ENCODE data around the gene ANKRD18B.
"Not testable (repeated sequence)": the region's sequence is repeated elsewhere in the genome, so short reads cannot be mapped to it uniquely, and the experiment has no call there.

Gene ANKRD18B

DNA sequence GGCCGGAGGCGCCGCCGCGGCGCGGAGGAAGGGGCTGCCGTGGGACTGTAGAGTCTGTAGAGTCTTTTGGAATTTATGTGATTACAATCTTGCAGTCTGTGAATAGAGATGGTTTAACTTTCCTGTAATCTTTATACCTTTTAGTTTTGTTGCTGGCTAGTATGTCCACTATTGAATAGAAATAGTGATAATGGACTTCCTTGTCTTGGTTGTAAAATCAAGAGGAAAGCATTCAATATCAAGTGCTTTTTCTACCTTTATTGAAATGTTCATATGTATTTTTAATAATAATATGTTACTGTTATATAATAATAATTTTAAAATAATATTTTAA, 12.9 kb upstream of the ANKRD18B start:
- 0 out of 2 replicates have a peak, but pooled peaks have one; percentile 2 for TF ChIP-seq CSDC2 (CRISPR knock-in tag; IDR thresholded peaks at IDR 0.05)
- ATAC-seq: not testable (repeated sequence)

DNA sequence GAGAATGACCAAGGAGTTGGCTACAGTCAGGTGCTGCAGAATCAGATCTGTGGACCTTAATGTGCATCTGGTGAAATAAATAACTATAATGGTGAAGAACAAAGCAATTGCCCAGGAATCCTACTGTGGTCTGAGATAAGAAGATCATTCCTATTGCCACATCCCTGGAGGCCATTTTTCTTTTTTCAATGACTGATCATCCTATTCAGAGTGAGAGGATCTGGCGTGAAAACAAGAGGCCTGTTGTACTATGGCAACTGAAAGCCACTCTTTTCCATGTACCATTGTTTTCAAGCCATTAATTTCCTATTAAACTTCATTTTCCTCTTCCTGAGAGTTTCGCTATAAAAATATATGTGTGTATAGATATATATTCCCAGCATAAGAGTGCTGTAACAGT, 11.5 kb upstream of the ANKRD18B start:
- ATAC-seq: not testable (repeated sequence)

DNA sequence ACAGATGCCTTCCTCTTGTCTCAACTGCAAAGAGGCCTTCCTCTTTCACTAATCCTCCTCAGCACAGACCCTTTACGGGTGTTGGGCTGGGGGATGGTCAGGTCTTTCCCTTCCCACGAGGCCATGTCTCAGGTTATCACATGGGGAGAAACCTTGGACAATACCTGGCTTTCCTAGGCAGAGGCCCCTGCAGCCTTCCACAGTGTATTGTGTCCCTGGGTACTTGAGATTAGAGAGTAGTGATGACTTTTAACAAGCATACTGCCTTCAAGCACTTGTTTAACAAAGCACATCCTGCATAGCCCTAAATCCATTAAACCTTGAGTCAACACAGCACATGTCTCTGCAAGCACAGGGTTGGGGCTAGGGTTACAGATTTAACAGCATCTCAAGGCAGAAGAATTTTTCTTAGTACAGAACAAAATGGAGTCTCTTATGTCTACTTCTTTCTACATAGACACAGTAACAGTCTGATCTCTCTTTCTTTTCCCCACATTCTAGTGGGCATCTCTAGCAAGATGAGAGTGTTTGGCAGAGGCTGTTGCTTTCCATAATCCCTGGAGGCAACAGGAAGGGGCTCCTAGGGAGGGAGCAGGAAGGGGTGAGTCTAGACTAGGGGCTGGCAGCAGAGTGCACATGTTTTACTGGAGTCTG, 8.6 kb upstream of the ANKRD18B start:
- ATAC-seq: not testable (repeated sequence)

GRCh38 chr9:33516397-33516796, 7.7 kb upstream of the ANKRD18B start:
- ATAC-seq: not testable (repeated sequence)

DNA sequence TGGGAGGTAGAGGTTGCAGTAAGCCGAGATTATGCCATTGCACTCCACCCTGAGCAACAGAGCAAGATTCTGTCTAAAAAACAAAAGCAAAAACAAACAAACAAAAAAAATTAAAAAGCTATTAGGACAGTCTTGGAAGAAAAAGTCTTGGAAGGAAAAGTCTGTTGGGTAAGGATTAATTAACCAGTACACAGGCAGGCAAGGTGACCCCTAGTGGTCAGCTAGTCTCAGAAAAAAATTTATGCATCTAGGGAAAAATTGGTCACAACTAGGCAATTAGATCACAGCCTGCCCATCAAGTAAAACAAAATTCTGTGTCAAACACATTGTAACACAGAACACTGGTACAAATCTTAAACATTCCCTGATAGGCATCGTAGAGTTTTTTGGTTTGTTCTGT, 6.7 kb upstream of the ANKRD18B start:
- peak; percentile 87 for ATAC-seq
- TF ChIP-seq ESRRG (CRISPR knock-in tag; IDR thresholded peaks at IDR 0.05): no peak
- TF ChIP-seq OSR1 (CRISPR knock-in tag; IDR thresholded peaks at IDR 0.05): no peak
- no peak for TF ChIP-seq PPARA (CRISPR knock-in tag; IDR thresholded peaks at IDR 0.05; ENCODE audit: borderline replicate concordance)
- TF ChIP-seq, protein P1, sequence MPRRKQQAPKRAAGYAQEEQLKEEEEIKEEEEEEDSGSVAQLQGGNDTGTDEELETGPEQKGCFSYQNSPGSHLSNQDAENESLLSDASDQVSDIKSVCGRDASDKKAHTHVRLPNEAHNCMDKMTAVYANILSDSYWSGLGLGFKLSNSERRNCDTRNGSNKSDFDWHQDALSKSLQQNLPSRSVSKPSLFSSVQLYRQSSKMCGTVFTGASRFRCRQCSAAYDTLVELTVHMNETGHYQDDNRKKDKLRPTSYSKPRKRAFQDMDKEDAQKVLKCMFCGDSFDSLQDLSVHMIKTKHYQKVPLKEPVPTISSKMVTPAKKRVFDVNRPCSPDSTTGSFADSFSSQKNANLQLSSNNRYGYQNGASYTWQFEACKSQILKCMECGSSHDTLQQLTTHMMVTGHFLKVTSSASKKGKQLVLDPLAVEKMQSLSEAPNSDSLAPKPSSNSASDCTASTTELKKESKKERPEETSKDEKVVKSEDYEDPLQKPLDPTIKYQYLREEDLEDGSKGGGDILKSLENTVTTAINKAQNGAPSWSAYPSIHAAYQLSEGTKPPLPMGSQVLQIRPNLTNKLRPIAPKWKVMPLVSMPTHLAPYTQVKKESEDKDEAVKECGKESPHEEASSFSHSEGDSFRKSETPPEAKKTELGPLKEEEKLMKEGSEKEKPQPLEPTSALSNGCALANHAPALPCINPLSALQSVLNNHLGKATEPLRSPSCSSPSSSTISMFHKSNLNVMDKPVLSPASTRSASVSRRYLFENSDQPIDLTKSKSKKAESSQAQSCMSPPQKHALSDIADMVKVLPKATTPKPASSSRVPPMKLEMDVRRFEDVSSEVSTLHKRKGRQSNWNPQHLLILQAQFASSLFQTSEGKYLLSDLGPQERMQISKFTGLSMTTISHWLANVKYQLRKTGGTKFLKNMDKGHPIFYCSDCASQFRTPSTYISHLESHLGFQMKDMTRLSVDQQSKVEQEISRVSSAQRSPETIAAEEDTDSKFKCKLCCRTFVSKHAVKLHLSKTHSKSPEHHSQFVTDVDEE (CRISPR knock-in tag; IDR thresholded peaks at IDR 0.05): no peak
- TF ChIP-seq ZNF70 (CRISPR knock-in tag; IDR thresholded peaks at IDR 0.05): no peak
- no peak for TF ChIP-seq CSDC2 (CRISPR knock-in tag; IDR thresholded peaks at IDR 0.05)
- TF ChIP-seq BACH2 (CRISPR knock-in tag; IDR thresholded peaks at IDR 0.05; ENCODE audit: borderline replicate concordance): no peak
- TF ChIP-seq, protein P2, sequence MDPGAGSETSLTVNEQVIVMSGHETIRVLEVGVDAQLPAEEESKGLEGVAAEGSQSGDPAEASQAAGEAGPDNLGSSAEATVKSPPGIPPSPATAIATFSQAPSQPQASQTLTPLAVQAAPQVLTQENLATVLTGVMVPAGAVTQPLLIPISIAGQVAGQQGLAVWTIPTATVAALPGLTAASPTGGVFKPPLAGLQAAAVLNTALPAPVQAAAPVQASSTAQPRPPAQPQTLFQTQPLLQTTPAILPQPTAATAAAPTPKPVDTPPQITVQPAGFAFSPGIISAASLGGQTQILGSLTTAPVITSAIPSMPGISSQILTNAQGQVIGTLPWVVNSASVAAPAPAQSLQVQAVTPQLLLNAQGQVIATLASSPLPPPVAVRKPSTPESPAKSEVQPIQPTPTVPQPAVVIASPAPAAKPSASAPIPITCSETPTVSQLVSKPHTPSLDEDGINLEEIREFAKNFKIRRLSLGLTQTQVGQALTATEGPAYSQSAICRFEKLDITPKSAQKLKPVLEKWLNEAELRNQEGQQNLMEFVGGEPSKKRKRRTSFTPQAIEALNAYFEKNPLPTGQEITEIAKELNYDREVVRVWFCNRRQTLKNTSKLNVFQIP (CRISPR knock-in tag; IDR thresholded peaks at IDR 0.05; ENCODE audit: borderline replicate concordance, low read depth): no peak

GRCh38 chr9:33517934-33518577, 6.0 kb upstream of the ANKRD18B start:
- not testable (repeated sequence) for ATAC-seq

- ATAC-seq: not testable (repeated sequence)
Observed at GRCh38 chr9:33521861-33522260, 2.2 kb upstream of the ANKRD18B start.

- TF ChIP-seq ZFP3 (CRISPR knock-in tag; IDR thresholded peaks at IDR 0.05) (no peak), CSDC2 (CRISPR knock-in tag; IDR thresholded peaks at IDR 0.05) (no peak)
- TF ChIP-seq, protein P1 (CRISPR knock-in tag; IDR thresholded peaks at IDR 0.05): no peak
- peak; percentile 67 for ATAC-seq
Observed at GRCh38 chr9:33524306-33524947, 376 bp downstream of the ANKRD18B start.

DNA sequence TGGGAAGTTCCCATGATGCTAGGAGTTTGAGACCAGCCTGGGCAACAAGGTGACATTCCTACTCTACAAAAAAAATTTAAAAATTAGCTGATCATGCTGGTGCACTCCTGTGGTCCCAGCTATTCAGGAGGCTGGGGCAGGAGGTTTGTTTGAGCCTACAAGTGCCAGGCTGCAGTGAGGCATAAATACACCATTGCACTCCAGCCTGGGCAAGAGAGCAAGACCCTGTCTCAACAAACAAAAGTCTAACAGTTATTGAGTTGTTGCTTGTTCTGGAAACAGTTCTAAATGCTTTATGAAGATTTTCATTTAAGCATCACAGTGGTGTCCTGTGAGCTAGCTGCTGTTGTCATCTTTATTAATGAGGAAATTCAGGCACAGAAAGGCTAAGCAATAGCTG, 4.0 kb downstream of the ANKRD18B start:
- ATAC-seq: not testable (repeated sequence)

- ATAC-seq: not testable (repeated sequence)
Observed at GRCh38 chr9:33533958-33534357, 9.9 kb downstream of the ANKRD18B start.

Data from SK-N-SH treated with all-trans-retinoic acid at 6 μM for 48 hours (cell line).